ENCODE data around the gene UBE2C.

Gene UBE2C

GRCh38 chr20:45861221-45862075 lies 49.0 kb downstream of the UBE2C start:
- DNase-seq, result no peak

GRCh38 chr20:45863543-45864470 lies 51.4 kb downstream of the UBE2C start:
- DNase-seq, result no peak

GRCh38 chr20:45866454-45866853 lies 54.0 kb downstream of the UBE2C start:
- no peak for DNase-seq
